ENCODE data around the gene FAM193B. TPM values are rescaled to one million over a fixed set of nuclear protein-coding genes. Genes with fewer than 3 reads are reported as not detected.

Gene FAM193B
- total RNA-seq, 1 donor from 2014 or later: 79.1 TPM

DNA sequence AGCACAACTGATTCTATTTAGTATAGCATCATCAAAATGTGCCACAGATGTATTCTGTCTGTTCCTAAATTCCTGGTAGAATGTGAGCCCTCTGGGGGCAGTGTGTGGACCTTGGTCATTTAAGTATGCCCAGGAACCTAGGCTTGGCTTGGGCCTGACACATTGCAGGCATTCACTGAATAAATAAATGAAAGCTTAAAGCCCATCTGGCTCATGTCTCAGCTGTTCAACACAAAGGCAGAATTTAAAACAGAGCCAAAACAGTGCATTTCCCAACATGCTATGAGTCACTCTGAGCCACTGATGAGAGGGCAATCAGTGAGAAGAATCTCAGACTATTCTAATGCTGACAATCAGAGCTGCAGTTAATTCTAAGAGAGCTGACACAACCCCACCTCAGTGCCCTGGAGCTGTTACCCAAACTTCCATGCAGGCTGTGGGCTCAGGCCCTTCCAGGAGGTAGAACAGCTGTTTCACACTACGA lies 8.1 kb downstream of the FAM193B start:
- H3K36me3 Mint-ChIP-seq (ENCODE audit: low read depth): peaks cover 3% of the 10 kb centered on the region
- no peaks in the 10 kb centered on the region for H3K27me3 Mint-ChIP-seq (ENCODE audit: low read depth)
- H3K4me1 Mint-ChIP-seq (ENCODE audit: low read depth): peaks cover 68% of the 10 kb centered on the region
- peak; percentile 57 for TF ChIP-seq CTCF (IDR thresholded peaks at IDR 0.05)
- H3K4me3 Mint-ChIP-seq (ENCODE audit: unreplicated experiment): no peak overlapping the region
- DNase-seq (ENCODE audit: low spot score): no peak
- peaks cover 3% of the 10 kb centered on the region for H3K9me3 Mint-ChIP-seq (ENCODE audit: low read depth)
- peak overlapping the region; percentile 97 for H3K27ac Mint-ChIP-seq (ENCODE audit: unreplicated experiment)

DNA sequence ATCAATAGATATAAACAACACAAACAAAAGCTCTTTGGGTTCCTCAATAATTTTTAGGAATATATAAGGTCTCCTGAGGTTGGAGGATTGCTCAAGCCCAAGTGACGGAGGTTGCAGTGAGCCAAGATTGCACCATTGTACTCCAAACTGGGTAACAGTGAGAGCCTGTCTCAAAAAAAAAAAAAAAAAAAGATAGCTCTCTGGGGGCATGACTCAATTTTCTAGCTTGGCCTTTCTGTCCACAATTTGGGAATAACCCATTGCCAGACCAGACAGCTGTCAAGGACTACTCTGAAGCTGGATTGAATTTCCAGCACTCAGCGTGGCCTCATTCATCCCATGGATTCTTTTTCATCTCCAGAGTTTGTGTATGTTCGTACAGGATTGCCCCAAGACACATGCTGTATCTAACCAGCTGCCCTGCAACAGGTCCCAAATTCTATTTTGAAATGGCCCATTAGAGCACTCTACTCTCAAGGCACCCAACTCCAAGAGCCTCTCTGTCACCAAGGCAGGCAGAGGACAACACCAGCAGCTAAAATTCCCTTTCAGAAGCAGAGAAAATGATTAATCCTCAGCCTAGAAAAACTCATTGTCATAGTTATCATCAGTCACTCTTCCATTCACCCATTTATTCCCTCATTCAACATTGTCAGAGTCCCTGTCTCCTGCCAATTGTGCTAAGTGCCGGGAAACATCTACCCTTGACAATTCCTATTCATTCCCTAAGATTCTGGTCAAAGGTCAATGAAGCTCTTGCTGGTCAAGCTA lies 8.7 kb downstream of the FAM193B start:
- Mint-ChIP-seq H3K4me3 (ENCODE audit: unreplicated experiment) (peak overlapping the region; percentile 1), H3K36me3 (ENCODE audit: low read depth) (peaks cover 3% of the 10 kb centered on the region), H3K27me3 (ENCODE audit: low read depth) (no peaks in the 10 kb centered on the region), H3K4me1 (ENCODE audit: low read depth) (peaks cover 72% of the 10 kb centered on the region), H3K9me3 (ENCODE audit: low read depth) (peaks cover 3% of the 10 kb centered on the region), H3K27ac (ENCODE audit: unreplicated experiment) (peak overlapping the region; percentile 97)
- no peak for DNase-seq (ENCODE audit: low spot score)
- TF ChIP-seq CTCF (IDR thresholded peaks at IDR 0.05): no peak

DNA sequence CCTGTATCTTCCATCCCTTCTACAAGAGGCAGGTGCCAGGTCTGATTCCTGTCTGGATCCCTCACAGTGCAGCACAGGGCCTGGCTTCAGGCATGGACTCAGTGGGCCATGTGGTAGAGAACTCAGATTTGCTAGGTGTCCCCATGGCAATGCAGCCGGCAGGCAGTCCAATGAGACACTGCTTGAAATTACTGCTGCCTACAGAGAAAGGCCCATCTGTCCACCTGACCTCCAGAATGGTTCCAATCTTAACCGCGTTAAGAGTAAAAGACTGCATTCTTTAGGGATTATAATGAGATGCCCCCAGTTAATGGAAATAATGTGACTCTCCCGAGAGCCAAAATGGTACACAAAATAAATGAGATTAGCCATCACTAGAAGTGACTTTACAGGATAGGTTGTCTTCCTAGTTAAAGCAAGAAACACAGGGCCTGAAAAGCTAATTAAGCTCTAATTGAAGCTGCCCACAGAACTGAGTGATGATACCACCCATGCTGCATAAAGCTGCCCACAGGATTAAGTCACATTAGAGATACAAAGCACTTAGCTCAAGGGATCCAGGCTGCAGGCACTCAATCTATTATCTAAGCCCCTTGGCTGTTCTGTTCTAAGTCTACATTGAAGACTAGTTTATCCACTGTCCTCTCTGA lies 11.4 kb downstream of the FAM193B start:
- Mint-ChIP-seq H3K36me3 (ENCODE audit: low read depth) (no peaks in the 10 kb centered on the region), H3K27ac (ENCODE audit: unreplicated experiment) (peak overlapping the region; percentile 34), H3K4me1 (ENCODE audit: low read depth) (peaks cover 84% of the 10 kb centered on the region), H3K9me3 (ENCODE audit: low read depth) (peaks cover 3% of the 10 kb centered on the region), H3K27me3 (ENCODE audit: low read depth) (no peaks in the 10 kb centered on the region), H3K4me3 (ENCODE audit: unreplicated experiment) (no peak overlapping the region)
- no peak for TF ChIP-seq CTCF (IDR thresholded peaks at IDR 0.05)
- no peak for DNase-seq (ENCODE audit: low spot score)

DNA sequence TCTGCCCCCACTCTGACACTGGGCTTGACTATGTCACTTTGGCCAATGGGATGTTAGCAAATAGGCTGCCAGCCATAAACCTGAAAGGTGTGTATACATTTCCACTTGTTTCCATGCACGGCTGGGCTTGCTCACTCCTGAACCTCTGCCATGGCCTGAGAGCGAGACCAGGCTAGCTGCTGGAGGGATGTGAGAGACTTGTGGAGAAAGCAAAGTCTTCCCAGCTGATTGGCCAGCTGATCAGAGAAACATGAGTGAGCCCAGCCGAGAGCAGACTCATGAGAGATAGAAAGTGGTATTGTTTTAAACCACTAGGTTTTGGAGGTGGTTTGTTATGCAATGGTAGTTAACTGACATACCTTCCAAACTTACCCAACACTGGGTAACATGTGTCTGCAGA lies 13.9 kb downstream of the FAM193B start:
- no peaks in the 10 kb centered on the region for H3K9me3 Mint-ChIP-seq (ENCODE audit: low read depth)
- TF ChIP-seq CTCF (IDR thresholded peaks at IDR 0.05): no peak
- H3K4me1 Mint-ChIP-seq (ENCODE audit: low read depth): peaks cover 86% of the 10 kb centered on the region
- H3K4me3 Mint-ChIP-seq (ENCODE audit: unreplicated experiment): no peak overlapping the region
- H3K27ac Mint-ChIP-seq (ENCODE audit: unreplicated experiment): peak overlapping the region; percentile 27
- peaks cover 4% of the 10 kb centered on the region for H3K36me3 Mint-ChIP-seq (ENCODE audit: low read depth)
- no peak for DNase-seq (ENCODE audit: low spot score)
- H3K27me3 Mint-ChIP-seq (ENCODE audit: low read depth): no peaks in the 10 kb centered on the region

DNA sequence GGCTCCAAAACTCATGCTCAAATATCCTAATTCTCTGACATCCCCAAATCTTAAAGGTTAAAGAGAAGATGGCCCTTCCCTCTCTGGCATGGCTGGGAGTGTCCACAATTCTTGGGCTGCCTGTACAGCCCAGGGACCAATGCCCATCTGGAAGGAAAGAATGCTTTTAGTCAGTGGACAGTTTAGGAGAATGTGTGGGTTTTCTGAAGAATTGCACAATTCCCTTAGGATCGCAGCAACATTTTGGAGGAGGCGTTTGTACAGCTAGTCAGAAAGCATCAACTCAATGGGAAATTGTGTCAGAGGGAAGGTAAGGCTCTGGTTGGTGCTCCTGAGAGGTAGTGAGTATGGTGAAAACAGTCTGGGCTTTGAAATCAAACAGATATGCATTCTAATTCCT lies 15.0 kb downstream of the FAM193B start:
- no peaks in the 10 kb centered on the region for H3K9me3 Mint-ChIP-seq (ENCODE audit: low read depth)
- H3K27me3 Mint-ChIP-seq (ENCODE audit: low read depth): no peaks in the 10 kb centered on the region
- H3K4me1 Mint-ChIP-seq (ENCODE audit: low read depth): peaks cover 87% of the 10 kb centered on the region
- peak overlapping the region; percentile 98 for H3K27ac Mint-ChIP-seq (ENCODE audit: unreplicated experiment)
- H3K4me3 Mint-ChIP-seq (ENCODE audit: unreplicated experiment): no peak overlapping the region
- no peak for TF ChIP-seq CTCF (IDR thresholded peaks at IDR 0.05)
- H3K36me3 Mint-ChIP-seq (ENCODE audit: low read depth): peaks cover 6% of the 10 kb centered on the region
- no peak for DNase-seq (ENCODE audit: low spot score)
